BLaER1 treated with 17β-estradiol and CSF1 and Interleukin-3, amounts not matched to agents 10 nM and 100 nM (cell line): ENCODE measurements around the gene POLDIP3.
"Not testable (repeated sequence)": the region's sequence is repeated elsewhere in the genome, so short reads cannot be mapped to it uniquely, and the experiment has no call there.

Experiments
- H3K27ac ChIP-seq, 11 experiments: shearing (Covaris generic); formaldehyde crosslinking; 2 replicates each; pipeline ENCODE4 v1.8.1; 2022
- H3K27me3 ChIP-seq, 11 experiments: shearing (Covaris generic); formaldehyde crosslinking; 2 replicates each; pipeline ENCODE4 v1.8.1; 2022
- H3K36me3 ChIP-seq, 11 experiments: shearing (Covaris generic); formaldehyde crosslinking; 2 replicates each; pipeline ENCODE4 v1.8.1; 2022
- H3K4me1 ChIP-seq, 10 experiments: shearing (Covaris generic); formaldehyde crosslinking; 2 replicates each; pipeline ENCODE4 v1.8.1; 2022
- H3K4me2 ChIP-seq, 11 experiments: shearing (Covaris generic); formaldehyde crosslinking; 2 replicates each; pipeline ENCODE4 v1.8.1; 2022
- H3K4me3 ChIP-seq, 10 experiments: shearing (Covaris generic); formaldehyde crosslinking; 2 replicates each; pipeline ENCODE4 v1.8.1; 2022
- H3K9ac ChIP-seq, 11 experiments: shearing (Covaris generic); formaldehyde crosslinking; 2 replicates each; pipeline ENCODE4 v1.8.1; 2022
- H3K9me3 ChIP-seq, 11 experiments: shearing (Covaris generic); formaldehyde crosslinking; replicated peaks in 1 of 11; 2 replicates each; pipeline ENCODE4 v1.8.1; 2022
- H4K20me1 ChIP-seq, 11 experiments: shearing (Covaris generic); formaldehyde crosslinking; 2 replicates each; pipeline ENCODE4 v1.8.1; 2022
- Cebpa-rat ChIP-seq, 11 experiments: shearing (Covaris generic); IDR thresholded peaks; 2 replicates each; pipeline ENCODE4 v1.8.1; 2022

The POLDIP3 gene

DNA sequence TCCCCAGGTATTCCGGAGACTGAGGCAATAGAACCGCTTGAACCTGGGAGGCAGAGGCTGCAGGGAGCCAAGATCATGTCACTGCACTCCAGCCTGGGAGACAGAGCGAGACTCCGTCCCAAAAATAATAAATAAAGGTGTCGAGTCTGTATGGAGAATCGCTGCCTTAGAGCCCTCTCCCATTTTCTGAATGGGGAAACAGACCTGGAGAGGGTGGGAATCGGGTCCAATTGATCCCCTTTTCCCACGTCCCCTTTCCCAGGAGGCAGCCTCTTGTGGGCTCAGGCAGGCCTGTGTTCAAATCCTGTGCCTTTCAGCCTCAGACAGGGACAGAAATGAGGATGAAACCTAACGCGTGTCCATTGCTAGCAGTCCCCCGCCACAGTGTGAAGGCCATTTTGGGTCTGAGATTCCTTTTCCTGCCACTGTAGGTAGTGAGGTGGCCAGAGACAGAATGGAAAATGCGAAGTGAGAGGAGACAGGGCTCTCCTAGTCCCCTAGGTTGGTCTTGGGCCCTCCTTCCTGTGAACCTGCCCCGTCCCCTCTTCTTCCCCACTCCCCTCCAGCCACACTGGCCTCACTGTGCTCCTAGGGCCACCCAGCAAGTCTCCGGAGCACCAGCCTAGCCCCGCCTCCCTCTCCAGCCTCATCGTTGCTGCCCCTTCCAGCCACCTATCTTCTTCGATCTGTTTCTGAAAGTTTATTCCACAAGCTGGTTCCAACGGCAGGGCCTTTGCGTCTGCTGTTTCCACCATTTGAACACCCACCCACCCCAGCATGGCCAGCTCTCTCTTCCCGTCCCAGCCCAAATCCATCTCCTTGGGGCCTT is 2.7 kb upstream of the POLDIP3 start:
- H3K9me3 ChIP-seq = no peaks in the 10 kb centered on the region
- H3K27ac ChIP-seq = peak overlapping the region in 1 of 11 experiments; percentile 10; a peak in 2 of 22 replicates
- peaks cover 10 to 33% (median 20%) of the 10 kb centered on the region in 11 experiments; a peak in 21 of 22 replicates for H3K36me3 ChIP-seq
- TF ChIP-seq Cebpa-rat (IDR thresholded peaks at IDR 0.05) = no peak
- H3K4me3 ChIP-seq = no peak overlapping the region
- H3K4me2 ChIP-seq = peak overlapping the region; percentile 18 to 97 (median 88); a peak in 17 of 22 replicates
- peaks cover 15 to 54% (median 24%) of the 10 kb centered on the region in 11 experiments; a peak in 21 of 22 replicates for H4K20me1 ChIP-seq
- no peaks in the 10 kb centered on the region for H3K27me3 ChIP-seq
- peaks cover 48 to 70% (median 52%) of the 10 kb centered on the region in 10 experiments for H3K4me1 ChIP-seq
- peak overlapping the region in 5 of 11 experiments; percentile 1 to 43 (median 5); a peak in 5 of 22 replicates for H3K9ac ChIP-seq

DNA sequence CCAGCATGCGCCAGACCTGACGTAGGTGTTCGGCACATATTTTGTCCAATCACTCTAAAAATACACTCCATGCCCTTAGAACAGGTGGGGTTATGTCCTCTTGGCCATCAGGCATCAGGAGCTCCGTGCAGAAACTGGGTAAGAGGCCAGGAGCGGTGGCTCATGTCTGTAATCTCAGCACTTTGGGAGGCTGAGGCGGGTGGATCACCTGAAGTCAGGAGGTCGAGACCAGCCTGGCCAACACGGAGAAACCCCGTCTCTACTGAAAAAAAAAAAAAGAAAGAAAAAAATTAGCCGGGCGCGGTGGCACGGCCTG is 1.1 kb upstream of the POLDIP3 start:
- H3K4me3 ChIP-seq = peak overlapping the region; percentile 38 to 90 (median 50); a peak in 19 of 20 replicates
- peaks cover 25 to 48% (median 33%) of the 10 kb centered on the region in 11 experiments for H3K36me3 ChIP-seq
- H3K4me1 ChIP-seq = peaks cover 52 to 73% (median 55%) of the 10 kb centered on the region in 10 experiments
- H3K4me2 ChIP-seq = peak overlapping the region; percentile 77 to 97 (median 90)
- not testable (repeated sequence) for H3K9me3 ChIP-seq, H3K27me3 ChIP-seq
- H3K9ac ChIP-seq = peak overlapping the region; percentile 93 to 100 (median 98)
- H4K20me1 ChIP-seq = peaks cover 28 to 54% (median 30%) of the 10 kb centered on the region in 11 experiments; a peak in 21 of 22 replicates
- peak overlapping the region; percentile 95 to 99 (median 99); a peak in 21 of 22 replicates for H3K27ac ChIP-seq

DNA sequence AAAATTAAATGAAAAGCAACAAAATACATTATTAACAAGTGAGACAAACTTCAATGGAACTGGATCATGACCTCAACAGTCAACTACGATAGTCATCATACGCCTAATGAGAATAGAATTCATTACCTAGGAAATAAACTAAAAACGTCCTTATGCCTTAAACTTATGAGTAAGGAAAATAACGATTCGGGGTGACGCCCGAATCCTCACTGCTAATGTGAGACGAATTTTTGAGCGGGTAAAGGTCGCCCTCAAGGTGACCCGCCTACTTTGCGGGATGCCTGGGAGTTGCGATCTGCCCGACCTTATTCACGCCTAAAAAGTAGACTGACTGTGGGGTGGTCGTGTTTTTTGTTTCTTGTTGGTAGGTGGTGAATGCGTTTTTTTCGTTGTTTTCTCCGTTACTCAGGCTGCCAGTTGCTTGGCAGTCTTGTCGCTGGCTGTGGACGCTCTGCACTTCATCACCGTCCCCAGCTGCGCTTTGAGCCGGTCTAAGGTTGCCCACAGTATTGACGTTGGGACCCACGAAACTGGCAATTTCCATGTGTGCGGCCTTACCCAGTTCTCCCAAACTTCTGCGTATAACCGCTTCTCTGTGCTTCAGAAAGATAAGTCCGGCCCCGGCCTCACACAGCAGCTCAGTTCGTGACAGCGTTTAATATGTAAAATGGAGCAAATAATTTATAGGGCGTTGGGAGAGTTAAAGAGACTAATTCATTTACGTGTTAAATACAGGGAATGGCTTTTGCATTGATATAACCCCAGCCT is 593 bp upstream of the POLDIP3 start:
- Histone ChIP-seq H3K4me1 (peaks cover 58 to 77% (median 60%) of the 10 kb centered on the region in 10 experiments), H3K4me3 (peak overlapping the region; percentile 74 to 90 (median 78)), H3K27ac (peak overlapping the region; percentile 95 to 99 (median 99)), H3K4me2 (peak overlapping the region; percentile 77 to 97 (median 90)), H3K9me3 (no peaks in the 10 kb centered on the region), H3K36me3 (peaks cover 29 to 49% (median 38%) of the 10 kb centered on the region in 11 experiments), H3K27me3 (no peaks in the 10 kb centered on the region), H4K20me1 (peaks cover 33 to 54% (median 35%) of the 10 kb centered on the region in 11 experiments; a peak in 21 of 22 replicates), H3K9ac (peak overlapping the region; percentile 93 to 100 (median 98))
- no peak for TF ChIP-seq Cebpa-rat (IDR thresholded peaks at IDR 0.05)

DNA sequence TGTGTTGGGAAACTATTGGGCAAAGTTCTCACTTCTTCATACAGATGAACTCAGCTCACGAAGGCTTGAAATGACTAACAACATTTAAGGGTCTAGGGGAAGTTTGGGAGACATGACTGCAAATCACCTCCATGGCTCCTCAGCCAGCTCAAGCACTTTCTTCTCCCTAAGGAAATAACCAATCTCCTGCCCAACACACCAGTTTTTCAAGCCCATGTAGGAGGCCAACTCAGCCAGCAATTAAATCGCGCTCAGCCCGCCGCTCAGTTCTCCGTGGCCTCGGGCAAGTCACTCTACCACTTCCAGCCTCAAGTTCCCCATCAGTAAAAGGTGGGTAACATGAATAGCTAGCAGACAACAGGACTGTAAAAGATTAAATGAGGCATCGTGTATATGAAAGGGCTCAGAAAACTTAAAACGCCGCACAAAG is 796 bp downstream of the POLDIP3 start:
- TF ChIP-seq Cebpa-rat (IDR thresholded peaks at IDR 0.05) = no peak
- peaks cover 0 to 4% (median 0%) of the 10 kb centered on the region in 11 experiments; a peak in 4 of 22 replicates for H3K9me3 ChIP-seq
- H3K9ac ChIP-seq = peak overlapping the region; percentile 93 to 100 (median 98)
- H3K27me3 ChIP-seq = no peaks in the 10 kb centered on the region
- peak overlapping the region; percentile 74 to 90 (median 78) for H3K4me3 ChIP-seq
- peaks cover 47 to 54% (median 49%) of the 10 kb centered on the region in 11 experiments for H4K20me1 ChIP-seq
- H3K27ac ChIP-seq = peak overlapping the region; percentile 95 to 99 (median 99)
- peaks cover 62 to 79% (median 70%) of the 10 kb centered on the region in 10 experiments for H3K4me1 ChIP-seq
- peaks cover 22 to 49% (median 37%) of the 10 kb centered on the region in 11 experiments for H3K36me3 ChIP-seq
- peak overlapping the region; percentile 78 to 98 (median 92) for H3K4me2 ChIP-seq

DNA sequence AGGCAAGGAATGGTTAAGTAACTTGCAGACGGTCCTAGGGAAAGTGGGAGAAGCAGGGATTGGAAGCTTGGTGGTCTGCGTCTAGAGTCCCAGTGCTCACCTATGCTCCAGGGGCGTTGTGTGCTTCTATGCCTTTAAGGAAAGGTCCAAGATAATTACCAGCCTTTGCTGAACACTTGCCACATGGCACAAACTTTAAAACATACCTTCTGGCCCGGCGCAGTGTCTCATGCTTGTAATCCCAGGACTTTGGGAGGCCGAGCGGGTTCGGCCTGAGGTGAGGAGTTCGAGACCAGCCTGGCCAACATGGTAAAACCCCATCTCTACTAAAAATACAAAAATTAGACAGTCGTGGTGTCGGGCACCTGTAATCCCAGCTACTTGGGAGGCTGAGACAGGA is 2.3 kb downstream of the POLDIP3 start:
- peak overlapping the region; percentile 78 to 98 (median 92) for H3K4me2 ChIP-seq
- peaks cover 30 to 61% (median 51%) of the 10 kb centered on the region in 11 experiments for H3K36me3 ChIP-seq
- peak overlapping the region in 9 of 10 experiments; percentile 74 to 81 (median 78); a peak in 12 of 20 replicates for H3K4me3 ChIP-seq
- H3K27me3 ChIP-seq = no peaks in the 10 kb centered on the region
- peak overlapping the region in 6 of 11 experiments; percentile 14 to 99 (median 99); a peak in 6 of 22 replicates for H3K27ac ChIP-seq
- H4K20me1 ChIP-seq = peaks cover 62 to 69% (median 64%) of the 10 kb centered on the region in 11 experiments
- TF ChIP-seq Cebpa-rat (IDR thresholded peaks at IDR 0.05) = no peak
- H3K4me1 ChIP-seq = peaks cover 55 to 71% (median 65%) of the 10 kb centered on the region in 10 experiments
- H3K9ac ChIP-seq = peak overlapping the region; percentile 93 to 100 (median 98)
- peaks cover 0 to 20% (median 4%) of the 10 kb centered on the region in 11 experiments; a peak in 8 of 22 replicates for H3K9me3 ChIP-seq

DNA sequence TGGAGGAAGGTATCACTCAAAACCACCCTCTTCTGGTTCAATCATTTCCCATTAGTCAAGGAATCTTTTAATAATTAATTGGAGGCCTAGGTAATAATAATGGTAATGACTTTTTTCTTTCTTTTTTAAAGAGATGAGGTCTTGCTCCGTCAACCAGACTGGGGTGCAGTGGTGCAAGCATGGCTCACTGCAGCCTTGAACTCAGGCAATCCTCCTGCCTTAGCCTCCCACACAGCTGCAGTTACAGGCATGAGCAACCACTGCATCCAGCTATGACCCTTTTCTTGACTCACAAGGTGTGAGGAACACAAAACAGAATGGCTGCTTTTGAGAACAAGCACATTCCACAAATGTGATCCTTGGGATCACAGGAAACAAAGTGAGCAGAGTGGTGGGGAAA is 3.6 kb downstream of the POLDIP3 start:
- H3K4me3 ChIP-seq = no peak overlapping the region
- H3K27me3 ChIP-seq = no peaks in the 10 kb centered on the region
- peaks cover 75 to 82% (median 77%) of the 10 kb centered on the region in 11 experiments for H4K20me1 ChIP-seq
- peak overlapping the region in 2 of 11 experiments; percentile 26 to 33; a peak in 3 of 22 replicates for H3K9ac ChIP-seq
- H3K4me2 ChIP-seq = peak overlapping the region; percentile 9 to 98 (median 77); a peak in 17 of 22 replicates
- H3K4me1 ChIP-seq = peaks cover 42 to 58% (median 52%) of the 10 kb centered on the region in 10 experiments
- H3K27ac ChIP-seq = 0 out of 22 replicates have a peak overlapping the region, but pooled peaks of 2 of the 11 experiments have one; percentile 26 to 41
- no peak for TF ChIP-seq Cebpa-rat (IDR thresholded peaks at IDR 0.05)
- H3K36me3 ChIP-seq = peaks cover 30 to 74% (median 64%) of the 10 kb centered on the region in 11 experiments
- peaks cover 0 to 20% (median 4%) of the 10 kb centered on the region in 11 experiments; a peak in 8 of 22 replicates for H3K9me3 ChIP-seq

DNA sequence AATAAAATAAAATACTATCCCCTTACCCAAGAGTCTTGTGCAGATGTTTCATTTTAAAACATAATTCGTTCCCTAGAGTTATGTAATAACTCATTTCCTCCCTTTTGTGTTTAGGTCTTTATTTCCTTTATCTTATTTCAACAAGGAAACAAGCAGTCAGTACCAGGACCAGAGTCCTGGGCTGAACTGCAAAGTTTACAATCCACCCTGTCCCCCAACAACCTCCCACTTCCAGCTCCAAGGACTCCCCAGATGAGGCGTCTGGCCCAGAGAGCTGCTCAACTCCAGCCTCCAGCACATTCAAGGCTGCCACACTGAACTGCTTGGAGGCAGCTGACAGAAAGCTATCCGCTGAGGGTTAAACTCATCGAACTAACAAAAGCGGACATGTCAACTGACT is 4.5 kb downstream of the POLDIP3 start:
- Histone ChIP-seq H3K9me3 (peaks cover 0 to 20% (median 4%) of the 10 kb centered on the region in 11 experiments; a peak in 8 of 22 replicates), H3K27me3 (no peaks in the 10 kb centered on the region), H3K4me1 (peaks cover 35 to 51% (median 46%) of the 10 kb centered on the region in 10 experiments), H3K36me3 (peaks cover 39 to 82% (median 72%) of the 10 kb centered on the region in 11 experiments), H4K20me1 (peaks cover 84 to 91% (median 86%) of the 10 kb centered on the region in 11 experiments), H3K4me2 (peak overlapping the region in 10 of 11 experiments; percentile 18 to 85 (median 72); a peak in 20 of 22 replicates), H3K27ac (peak overlapping the region in 9 of 11 experiments; percentile 22 to 54 (median 31); a peak in 14 of 22 replicates), H3K9ac (peak overlapping the region; percentile 10 to 66 (median 45); a peak in 13 of 22 replicates), H3K4me3 (no peak overlapping the region)
- TF ChIP-seq Cebpa-rat (IDR thresholded peaks at IDR 0.05) = no peak

DNA sequence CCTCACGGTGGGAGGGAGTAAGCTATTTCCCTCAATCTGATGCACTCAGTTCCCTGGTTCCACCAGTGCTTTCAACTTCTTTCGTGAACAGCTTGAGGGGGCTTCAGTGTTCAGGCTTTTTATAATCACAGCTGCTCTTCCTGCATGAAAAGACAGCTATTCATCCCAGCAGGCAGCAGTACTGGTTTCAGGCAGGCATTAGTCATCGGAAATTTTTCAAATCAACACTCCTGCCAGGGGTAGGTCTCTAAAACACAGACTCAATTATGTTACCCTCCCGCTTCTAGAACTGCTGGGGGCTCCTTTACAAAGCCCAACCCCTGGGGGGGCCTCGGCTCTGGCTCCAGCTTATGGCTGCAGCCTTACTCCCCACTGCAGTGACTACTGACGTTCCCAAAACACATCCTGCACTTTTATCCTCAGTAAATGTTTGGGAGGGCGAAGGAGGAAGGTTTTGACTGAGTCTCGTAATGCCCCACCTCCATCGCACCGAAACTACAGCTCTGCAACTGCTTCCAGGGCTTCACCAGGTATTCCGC is 5.8 kb downstream of the POLDIP3 start:
- Histone ChIP-seq H3K36me3 (peaks cover 52 to 95% (median 85%) of the 10 kb centered on the region in 11 experiments), H3K27ac (peak overlapping the region in 2 of 11 experiments; percentile 4 to 41; a peak in 2 of 22 replicates), H3K4me3 (no peak overlapping the region), H3K27me3 (no peaks in the 10 kb centered on the region), H3K9me3 (peaks cover 0 to 20% (median 4%) of the 10 kb centered on the region in 11 experiments; a peak in 8 of 22 replicates), H3K9ac (peak overlapping the region in 3 of 11 experiments; percentile 12 to 39 (median 19); a peak in 3 of 22 replicates), H3K4me2 (peak overlapping the region in 4 of 11 experiments; percentile 8 to 77 (median 34); a peak in 3 of 22 replicates), H3K4me1 (peaks cover 35 to 54% (median 46%) of the 10 kb centered on the region in 10 experiments), H4K20me1 (peaks cover 96 to 100% (median 99%) of the 10 kb centered on the region in 11 experiments)
- no peak for TF ChIP-seq Cebpa-rat (IDR thresholded peaks at IDR 0.05)
